Stimulated activated CD4-positive, alpha-beta T cell treated with anti-CD3 and anti-CD28 coated beads, Interleukin-1b, Interleukin-23, amount 100 ng/mL, for 1 hour (primary cell): ENCODE data around the gene ATXN1.

Experiments
- DNase-seq, 2 donors: peaks; one replicate each; pipeline ENCODE4 v3.0.0-alpha.2; 2020; ENCODE audit warnings: low read depth in 2 of 2

ATXN1 gene

GRCh38 chr6:16743664-16744210 lies 17.5 kb downstream of the ATXN1 start:
- DNase-seq = no peak

- DNase-seq = no peak
Observed at GRCh38 chr6:16742116-16742515, 19.1 kb downstream of the ATXN1 start.

- DNase-seq = no peak
Observed at GRCh38 chr6:16741112-16742016, 19.9 kb downstream of the ATXN1 start.

GRCh38 chr6:16740097-16740496 lies 21.2 kb downstream of the ATXN1 start:
- no peak for DNase-seq

- no peak for DNase-seq
Observed at GRCh38 chr6:16739329-16739801, 21.9 kb downstream of the ATXN1 start.

- DNase-seq = no peak
Observed at GRCh38 chr6:16737925-16738324, 23.3 kb downstream of the ATXN1 start.

- no peak for DNase-seq
Observed at GRCh38 chr6:16736856-16737775, 24.1 kb downstream of the ATXN1 start.

- no peak for DNase-seq
Observed at GRCh38 chr6:16735014-16735413, 26.2 kb downstream of the ATXN1 start.

- DNase-seq = no peak
Observed at GRCh38 chr6:16733085-16733484, 28.2 kb downstream of the ATXN1 start.

- no peak for DNase-seq
Observed at GRCh38 chr6:16731478-16732051, 29.7 kb downstream of the ATXN1 start.

- no peak for DNase-seq
Observed at GRCh38 chr6:16730738-16731477, 30.4 kb downstream of the ATXN1 start.

GRCh38 chr6:16729744-16730143 lies 31.5 kb downstream of the ATXN1 start:
- DNase-seq = no peak

GRCh38 chr6:16729183-16729691 lies 32.0 kb downstream of the ATXN1 start:
- no peak for DNase-seq

GRCh38 chr6:16728513-16729182 lies 32.6 kb downstream of the ATXN1 start:
- DNase-seq = no peak

- DNase-seq = no peak
Observed at GRCh38 chr6:16727996-16728395, 33.3 kb downstream of the ATXN1 start.

GRCh38 chr6:16725145-16725864 lies 36.0 kb downstream of the ATXN1 start:
- DNase-seq = no peak

- DNase-seq = no peak
Observed at GRCh38 chr6:16723826-16724225, 37.4 kb downstream of the ATXN1 start.

GRCh38 chr6:16723402-16723801 lies 37.9 kb downstream of the ATXN1 start:
- DNase-seq = no peak

- DNase-seq = no peak
Observed at GRCh38 chr6:16722630-16723029, 38.6 kb downstream of the ATXN1 start.

GRCh38 chr6:16721977-16722376 lies 39.3 kb downstream of the ATXN1 start:
- no peak for DNase-seq
